ENCODE results near the gene HLA-F. TPM values are rescaled to one million over a fixed set of nuclear protein-coding genes. Genes with fewer than 3 reads are reported as not detected.
A peak's percentile ranks its signal among the peaks of the same experiment; 100 is the strongest.

HLA-F gene
- total RNA-seq, 2 donors from 2014 or later = 184 to 188 TPM

DNA sequence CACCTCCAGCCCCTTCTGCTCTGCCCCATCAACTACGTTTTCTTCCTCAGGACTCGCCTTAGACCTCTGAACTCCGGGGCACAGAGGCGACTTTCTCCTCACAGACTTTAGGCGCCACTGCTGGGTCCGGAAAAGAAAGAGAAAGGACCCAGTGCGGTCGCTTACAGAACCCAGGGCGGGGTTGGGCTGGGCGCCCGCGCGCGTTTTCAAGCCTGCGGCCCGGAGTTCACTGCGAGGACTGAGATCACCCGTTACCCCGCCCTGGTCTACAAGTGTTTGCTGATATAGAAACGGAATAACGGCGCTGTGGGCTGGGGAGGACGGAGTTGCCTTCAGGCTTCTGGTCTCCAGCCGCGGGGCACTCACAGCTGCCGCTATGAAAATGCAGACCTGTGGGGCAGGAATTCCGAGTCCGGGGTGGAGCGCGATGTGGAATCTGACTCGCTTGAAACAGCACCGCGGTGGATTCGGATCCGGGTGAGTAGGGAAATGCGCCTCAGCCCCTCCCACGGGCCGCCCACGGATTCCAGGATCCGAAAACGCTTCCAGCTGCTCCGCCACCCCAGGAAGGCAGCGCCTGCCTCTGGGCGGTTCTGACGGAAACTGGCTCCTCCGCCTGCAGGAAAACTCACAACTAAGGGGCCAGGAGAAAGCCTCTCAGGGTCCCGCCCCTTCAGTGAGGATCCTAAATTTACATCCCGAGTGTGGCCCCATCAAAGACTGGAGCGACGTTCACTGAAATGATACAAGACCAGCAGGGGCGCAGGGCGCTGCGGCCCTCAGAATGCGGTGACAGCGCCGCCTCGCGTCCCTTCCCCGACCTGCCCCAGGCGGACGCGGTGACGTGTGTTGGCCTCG is 29.4 kb downstream of the HLA-F start:
- DNase-seq (peak; percentile 86 to 91), ATAC-seq (peak; percentile 78)
- intact Hi-C loops (cut with DNase I, micrococcal nuclease) = no loop called here

- no peak for ATAC-seq
- intact Hi-C loops (cut with DNase I, micrococcal nuclease) = no loop called here
- DNase-seq = no peak
Observed at GRCh38 chr6:29753309-29753644, 30.0 kb downstream of the HLA-F start.

GRCh38 chr6:29755295-29755871 is 32.1 kb downstream of the HLA-F start:
- no peak for DNase-seq
- intact Hi-C loops (cut with DNase I, micrococcal nuclease) = no loop called here
- no peak for ATAC-seq

- no peak for DNase-seq
- no peak for ATAC-seq
- intact Hi-C loops (cut with DNase I, micrococcal nuclease) = no loop called here
Observed at GRCh38 chr6:29757282-29757681, 34.0 kb downstream of the HLA-F start.

- ATAC-seq (no peak), DNase-seq (no peak)
- intact Hi-C loops (cut with DNase I, micrococcal nuclease) = no loop called here
Observed at GRCh38 chr6:29757701-29758293, 34.6 kb downstream of the HLA-F start.

- DNase-seq (no peak), ATAC-seq (no peak)
- intact Hi-C loops (cut with DNase I, micrococcal nuclease) = no loop called here
Observed at GRCh38 chr6:29758761-29759160, 35.5 kb downstream of the HLA-F start.

GRCh38 chr6:29759457-29759856 is 36.2 kb downstream of the HLA-F start:
- intact Hi-C loops (cut with DNase I, micrococcal nuclease) = no loop called here
- DNase-seq (no peak), ATAC-seq (no peak)

- DNase-seq (no peak), ATAC-seq (peak; percentile 44)
- intact Hi-C loops (cut with DNase I, micrococcal nuclease) = no loop called here
Observed at GRCh38 chr6:29760328-29760727, 37.1 kb downstream of the HLA-F start.

GRCh38 chr6:29762051-29762450 is 38.8 kb downstream of the HLA-F start:
- ATAC-seq = no peak
- DNase-seq = no peak
- intact Hi-C loops (cut with DNase I, micrococcal nuclease) = no loop called here

GRCh38 chr6:29762781-29763214 is 39.6 kb downstream of the HLA-F start:
- DNase-seq (no peak), ATAC-seq (no peak)
- intact Hi-C loops (cut with DNase I, micrococcal nuclease) = no loop called here

GRCh38 chr6:29763491-29764289 is 40.5 kb downstream of the HLA-F start:
- intact Hi-C loops (cut with DNase I, micrococcal nuclease) = no loop called here
- no peak for ATAC-seq
- DNase-seq = no peak

DNA sequence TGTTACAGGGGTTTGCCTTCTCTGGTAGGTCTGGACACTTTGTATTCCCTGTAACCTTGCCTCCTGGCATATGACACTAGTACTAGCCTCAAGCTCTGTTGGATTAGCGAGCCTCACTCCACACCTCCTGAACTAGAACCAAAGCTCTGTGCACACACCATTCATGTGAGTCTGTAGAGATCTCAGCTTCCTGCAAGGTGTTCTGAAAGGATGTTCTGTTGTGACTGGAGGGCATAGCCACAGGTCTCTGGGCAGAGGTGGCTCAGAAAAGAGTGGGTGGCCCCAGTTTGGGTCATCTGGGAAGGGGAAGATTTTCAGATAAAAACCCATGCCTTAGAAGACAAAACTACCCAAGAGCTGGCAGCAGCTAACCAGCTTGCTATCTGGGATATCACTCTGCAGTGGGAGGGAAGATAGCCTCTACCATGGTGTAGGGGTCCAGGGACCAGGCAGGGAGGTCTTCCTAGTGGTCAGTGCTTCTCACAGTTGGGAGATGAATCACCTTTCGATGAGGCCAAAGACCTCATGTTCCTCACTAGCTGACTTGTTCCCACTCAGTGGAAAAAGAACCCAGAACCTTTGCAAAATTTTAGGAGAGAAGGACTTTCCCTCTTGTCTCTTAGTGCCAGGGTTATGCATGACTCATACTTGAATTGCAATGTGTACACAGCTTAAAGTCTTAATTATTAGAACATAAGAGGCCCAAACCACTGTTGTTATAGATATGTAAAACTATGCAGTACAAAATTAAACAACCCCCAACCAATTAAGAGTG is 41.4 kb downstream of the HLA-F start:
- ATAC-seq (no peak), DNase-seq (no peak)
- intact Hi-C loops (cut with DNase I, micrococcal nuclease) = no loop called here

DNA sequence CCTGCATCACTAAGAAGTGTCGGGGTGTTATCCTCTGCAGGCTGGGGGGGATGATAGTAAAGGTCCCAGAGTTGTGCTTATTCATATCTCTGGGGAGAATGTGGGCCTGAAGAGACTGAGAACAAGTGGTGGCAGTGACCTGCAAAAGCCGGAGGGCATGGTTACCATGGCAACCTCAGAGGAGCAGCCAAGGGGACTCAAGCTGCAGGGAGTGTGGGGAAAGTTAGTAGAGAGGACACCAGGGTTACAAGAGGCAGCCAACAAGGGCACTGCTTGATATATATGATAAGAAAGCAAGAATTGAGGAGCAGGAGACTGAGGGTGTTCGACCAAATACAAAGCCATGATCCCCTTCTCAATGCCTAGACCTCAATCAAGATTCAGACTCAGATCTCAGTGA is 46.1 kb downstream of the HLA-F start:
- intact Hi-C loops (cut with DNase I, micrococcal nuclease) = no loop called here
- DNase-seq (no peak), ATAC-seq (no peak)

GRCh38 chr6:29770306-29770705 is 47.1 kb downstream of the HLA-F start:
- intact Hi-C loops (cut with DNase I, micrococcal nuclease) = no loop called here
- no peak for ATAC-seq
- DNase-seq = no peak

DNA sequence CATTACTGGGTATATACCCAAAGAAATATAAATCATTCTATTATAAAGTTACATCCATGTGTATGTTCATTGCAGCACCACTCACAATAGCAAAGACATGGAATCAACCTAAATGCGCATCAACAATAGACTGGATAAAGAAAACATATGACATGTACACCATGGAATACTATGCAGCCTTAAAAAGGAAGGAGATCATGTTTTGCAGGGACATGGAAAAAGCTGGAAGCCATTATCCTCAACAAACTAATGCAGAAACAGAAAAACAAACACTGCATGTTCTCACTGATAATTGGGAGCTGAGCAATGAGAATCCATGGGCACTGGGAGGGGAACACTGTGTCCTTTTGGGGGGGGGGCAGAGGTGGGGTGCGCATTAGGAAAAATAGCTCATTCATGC is 53.5 kb downstream of the HLA-F start:
- intact Hi-C loops (cut with DNase I, micrococcal nuclease) = no loop called here
- no peak for DNase-seq
- ATAC-seq = no peak
